Central memory CD8-positive, alpha-beta T cell (primary cell): ENCODE results near the gene GAST.

Experiments used
- ATAC-seq: fragments of 150-1000 bp; cut with Tn5 transposase; replicated peaks from 2 replicates; pipeline ENCODE4 v1.10.0; 2022; ENCODE audit warnings: mild to moderate bottlenecking, moderate FRiP score, moderate number of reproducible peaks; ENCODE audit not compliant: poor library complexity, severe bottlenecking; ENCODE audit errors: extremely low read depth
- DNase-seq, 2 donors: peaks; one replicate each; pipeline ENCODE4 v3.0.0; 2021; ENCODE audit warnings: low spot score in 2 of 2
- H3K27ac Mint-ChIP-seq: one replicate; pipeline ENCODE4 v1.8.0; 2022; ENCODE audit warnings: low read depth, mild to moderate bottlenecking, moderate library complexity, mixed read lengths
- H3K27me3 Mint-ChIP-seq: one replicate; pipeline ENCODE4 v1.8.0; 2022; ENCODE audit warnings: mixed read lengths
- H3K36me3 Mint-ChIP-seq: one replicate; pipeline ENCODE4 v1.8.0; 2022; ENCODE audit warnings: mild to moderate bottlenecking, moderate library complexity, mixed read lengths; ENCODE audit not compliant: insufficient read depth
- H3K4me1 Mint-ChIP-seq: one replicate; pipeline ENCODE4 v1.8.0; 2022; ENCODE audit warnings: mixed read lengths
- H3K4me3 Mint-ChIP-seq: one replicate; pipeline ENCODE4 v1.8.0; 2022; ENCODE audit warnings: mild to moderate bottlenecking, moderate library complexity, mixed read lengths
- H3K9me3 Mint-ChIP-seq: one replicate; pipeline ENCODE4 v1.8.0; 2022; ENCODE audit warnings: mixed read lengths

Gene GAST

GRCh38 chr17:41748275-41748674 is 36.1 kb downstream of the GAST start:
- Mint-ChIP-seq H3K4me3 (no peak overlapping the region), H3K36me3 (no peaks in the 10 kb centered on the region), H3K9me3 (no peaks in the 10 kb centered on the region), H3K4me1 (no peaks in the 10 kb centered on the region), H3K27ac (no peak overlapping the region), H3K27me3 (peaks cover 34% of the 10 kb centered on the region)
- no peak for DNase-seq
- no peak for ATAC-seq

- Mint-ChIP-seq H3K4me3 (no peak overlapping the region), H3K27ac (no peak overlapping the region), H3K9me3 (no peaks in the 10 kb centered on the region), H3K27me3 (peaks cover 44% of the 10 kb centered on the region), H3K36me3 (no peaks in the 10 kb centered on the region), H3K4me1 (no peaks in the 10 kb centered on the region)
- DNase-seq = no peak
- ATAC-seq = no peak
Observed at GRCh38 chr17:41750862-41751261, 38.7 kb downstream of the GAST start.

- H3K27ac Mint-ChIP-seq = no peak overlapping the region
- no peaks in the 10 kb centered on the region for H3K9me3 Mint-ChIP-seq
- no peak overlapping the region for H3K4me3 Mint-ChIP-seq
- DNase-seq = no peak
- H3K4me1 Mint-ChIP-seq = no peaks in the 10 kb centered on the region
- no peaks in the 10 kb centered on the region for H3K36me3 Mint-ChIP-seq
- H3K27me3 Mint-ChIP-seq = peaks cover 40% of the 10 kb centered on the region
- ATAC-seq = no peak
Observed at GRCh38 chr17:41751288-41751687, 39.2 kb downstream of the GAST start.

GRCh38 chr17:41754066-41754465 is 41.9 kb downstream of the GAST start:
- Mint-ChIP-seq H3K27ac (no peak overlapping the region), H3K4me1 (no peaks in the 10 kb centered on the region), H3K9me3 (no peaks in the 10 kb centered on the region), H3K27me3 (peaks cover 25% of the 10 kb centered on the region), H3K36me3 (peaks cover 4% of the 10 kb centered on the region), H3K4me3 (no peak overlapping the region)
- no peak for ATAC-seq
- no peak for DNase-seq

- Mint-ChIP-seq H3K4me1 (no peaks in the 10 kb centered on the region), H3K9me3 (no peaks in the 10 kb centered on the region)
Observed at GRCh38 chr17:41758601-41759000, 46.5 kb downstream of the GAST start.

GRCh38 chr17:41760878-41761277 is 48.7 kb downstream of the GAST start:
- no peak overlapping the region for H3K27ac Mint-ChIP-seq
- peaks cover 5% of the 10 kb centered on the region for H3K36me3 Mint-ChIP-seq

More at GRCh38 chr17:41758601-41759000, 46.5 kb downstream of the GAST start:
- Mint-ChIP-seq H3K4me3 (no peak overlapping the region), H3K27me3 (peaks cover 16% of the 10 kb centered on the region), H3K36me3 (peaks cover 5% of the 10 kb centered on the region), H3K27ac (no peak overlapping the region)
- DNase-seq (no peak), ATAC-seq (no peak)

GRCh38 chr17:41762391-41762790 is 50.3 kb downstream of the GAST start:
- Mint-ChIP-seq H3K27ac (no peak overlapping the region), H3K9me3 (no peaks in the 10 kb centered on the region), H3K36me3 (peaks cover 5% of the 10 kb centered on the region), H3K27me3 (peaks cover 12% of the 10 kb centered on the region), H3K4me1 (no peaks in the 10 kb centered on the region), H3K4me3 (no peak overlapping the region)
- DNase-seq = no peak
- no peak for ATAC-seq

More at GRCh38 chr17:41760878-41761277, 48.7 kb downstream of the GAST start:
- Mint-ChIP-seq H3K9me3 (no peaks in the 10 kb centered on the region), H3K4me1 (no peaks in the 10 kb centered on the region), H3K4me3 (no peak overlapping the region), H3K27me3 (peaks cover 12% of the 10 kb centered on the region)
- DNase-seq = no peak
- ATAC-seq = no peak

GRCh38 chr17:41762841-41763240 is 50.7 kb downstream of the GAST start:
- ATAC-seq = no peak
- Mint-ChIP-seq H3K4me3 (no peak overlapping the region), H3K27me3 (peaks cover 12% of the 10 kb centered on the region), H3K9me3 (no peaks in the 10 kb centered on the region), H3K4me1 (no peaks in the 10 kb centered on the region), H3K36me3 (peaks cover 5% of the 10 kb centered on the region), H3K27ac (no peak overlapping the region)
- no peak for DNase-seq

GRCh38 chr17:41763327-41763726 is 51.2 kb downstream of the GAST start:
- no peak overlapping the region for H3K27ac Mint-ChIP-seq
- DNase-seq = no peak

More at GRCh38 chr17:41763327-41763726, 51.2 kb downstream of the GAST start:
- Mint-ChIP-seq H3K27me3 (peaks cover 12% of the 10 kb centered on the region), H3K4me3 (no peak overlapping the region), H3K9me3 (no peaks in the 10 kb centered on the region), H3K36me3 (peaks cover 5% of the 10 kb centered on the region), H3K4me1 (no peaks in the 10 kb centered on the region)
- no peak for ATAC-seq
